ENCODE data around the gene USP54. TPM values are rescaled to one million over a fixed set of nuclear protein-coding genes. Genes with fewer than 3 reads are reported as not detected.

Gene USP54
- total RNA-seq, 1 experiment from 2014 or later = 37.9 TPM

GRCh38 chr10:73625004-73625883, 34.1 kb upstream of the USP54 start:
- no peak overlapping the region for H3K23ac ChIP-seq (ENCODE audit: insufficient read length, low read depth, low read length)
- peak overlapping the region; percentile 98 for H3K4me3 Mint-ChIP-seq
- H3K4me1 ChIP-seq (ENCODE audit: insufficient read depth, low read length) = no peaks in the 10 kb centered on the region
- no peak overlapping the region for H2AK5ac ChIP-seq (ENCODE audit: insufficient read length, low read length)
- H3K36me3 Mint-ChIP-seq (ENCODE audit: insufficient read depth in 1 of 3, low read depth in 3 of 3) = peaks cover 0 to 6% (median 0%) of the 10 kb centered on the region in 3 experiments; a peak in 2 of 7 replicates
- peak; percentile 71 for DNase-seq
- no peaks in the 10 kb centered on the region for H3K9me3 ChIP-seq (ENCODE audit: control insufficient read depth, low read depth, low read length)
- no peak overlapping the region for H3K4ac ChIP-seq (ENCODE audit: low read depth, low read length)
- H2BK120ac ChIP-seq (ENCODE audit: low read depth, low read length, poor library complexity, severe bottlenecking) = no peak overlapping the region
- H3K27ac Mint-ChIP-seq = peak overlapping the region; percentile 99
- peak overlapping the region; percentile 33 for H3K27ac ChIP-seq (ENCODE audit: insufficient read length, low read depth, low read length)
- peak overlapping the region; percentile 49 for H3K18ac ChIP-seq (ENCODE audit: insufficient read length, low read depth, low read length)
- no peak overlapping the region for H3K56ac ChIP-seq (ENCODE audit: insufficient read length, low read depth, low read length)
- H3K9me3 Mint-ChIP-seq = no peaks in the 10 kb centered on the region; a peak in 1 of 5 replicates
- no peak overlapping the region for H2BK5ac ChIP-seq (ENCODE audit: insufficient read length, low read length)
- peak overlapping the region; percentile 57 for H2AFZ ChIP-seq (ENCODE audit: low read length)
- H3K9ac ChIP-seq (ENCODE audit: extremely low read depth, insufficient read length, low read length) = peak overlapping the region; percentile 80
- peaks cover 14 to 17% of the 10 kb centered on the region in 2 experiments for H3K4me1 Mint-ChIP-seq
- no peak overlapping the region for H2BK12ac ChIP-seq (ENCODE audit: insufficient read length, low read depth, low read length)
- no peaks in the 10 kb centered on the region for H3K27me3 Mint-ChIP-seq (ENCODE audit: low read depth)
- H3K23me2 ChIP-seq (ENCODE audit: insufficient read length, low read depth, low read length, poor library complexity, severe bottlenecking) = no peaks in the 10 kb centered on the region
- H4K91ac ChIP-seq (ENCODE audit: insufficient read length, low read depth, low read length) = no peak overlapping the region
- no peaks in the 10 kb centered on the region; the same call in 1 of the 2 replicates for H3K79me2 ChIP-seq (ENCODE audit: insufficient read depth, low read length)
- no peak overlapping the region for H2BK20ac ChIP-seq (ENCODE audit: low read depth, low read length, poor library complexity, severe bottlenecking)
- no peak overlapping the region for H4K8ac ChIP-seq (replicated peaks; ENCODE audit: insufficient read length, low read depth, low read length)
- no peaks in the 10 kb centered on the region for H3K27me3 ChIP-seq (ENCODE audit: insufficient read depth, low read length)
- no peak overlapping the region for H4K5ac ChIP-seq (ENCODE audit: insufficient read length, low read depth, low read length)
- peak overlapping the region; percentile 59 for H3K4me2 ChIP-seq (ENCODE audit: insufficient read depth, insufficient read length, low read length)
- H3T11ph ChIP-seq (ENCODE audit: low read length) = no peak overlapping the region
- H4K20me1 ChIP-seq (ENCODE audit: control insufficient read depth, insufficient read depth, insufficient read length) = no peaks in the 10 kb centered on the region
- no peak overlapping the region for H2BK15ac ChIP-seq (ENCODE audit: low read depth, low read length)
- no peak for TF ChIP-seq CTCF (conservative IDR thresholded peaks at IDR 0.05)
- peaks cover 2% of the 10 kb centered on the region for H3K79me1 ChIP-seq (ENCODE audit: insufficient read depth, low read depth, low read length, poor library complexity, severe bottlenecking)
- peak overlapping the region; percentile 72; the same call in 1 of the 2 replicates for H3K14ac ChIP-seq (ENCODE audit: insufficient read depth, low read length)
- no CpG with 5 or more reads among the region's 46 CpGs for WGBS (ENCODE audit: extremely low coverage, insufficient read length, low lambda C conversion rate)

Measured in H9 (cell line).